GM12878 (cell line): ENCODE measurements around the gene ONECUT2.

Experiments used
- ASH2L ChIP-seq: fragments of 300-600, 200-600 bp; sonication (generic); IDR thresholded peaks from 2 replicates; pipeline ENCODE4 v1.6.1; 2017; ENCODE audit warnings: low read depth, mild to moderate bottlenecking, borderline replicate concordance
- ATF2 ChIP-seq: IDR thresholded peaks from 2 replicates; pipeline ENCODE4 v1.6.1; 2012; ENCODE audit warnings: low read length, inconsistent platforms
- BRCA1 ChIP-seq: IDR thresholded peaks from 2 replicates; pipeline ENCODE4 v1.6.1; 2011; ENCODE audit warnings: low read depth, low read length, improper control_type of control experiment
- CTCF ChIP-seq, 3 experiments: IDR thresholded peaks in 2 of 3; conservative IDR thresholded peaks in 1 of 3; 2 replicates each; pipeline ENCODE4 v1.5.1; 2011; ENCODE audit warnings: low read depth in 3 of 3, low read length in 3 of 3, mild to moderate bottlenecking in 3 of 3, control low read depth in 2 of 3, moderate library complexity in 2 of 3, inconsistent platforms in 1 of 3, mixed read lengths in 1 of 3; ENCODE audit not compliant: control insufficient read depth in 2 of 3, insufficient read depth in 1 of 3; ENCODE audit errors: extremely low read depth in 1 of 3
- EZH2 ChIP-seq: IDR thresholded peaks from 2 replicates; pipeline ENCODE4 v1.6.1; 2012; ENCODE audit warnings: low read depth, mild to moderate bottlenecking, control low read depth, inconsistent platforms, low read length, borderline replicate concordance; ENCODE audit not compliant: control insufficient read depth
- JUNB ChIP-seq: IDR thresholded peaks from 2 replicates; pipeline ENCODE4 v1.6.1; 2016; ENCODE audit warnings: antibody characterized with exemption, mild to moderate bottlenecking
- JUND ChIP-seq: IDR thresholded peaks from 2 replicates; pipeline ENCODE4 v1.6.1; 2012; ENCODE audit warnings: low read depth, mild to moderate bottlenecking, low read length, improper control_type of control experiment, moderate library complexity
- MYC ChIP-seq: IDR thresholded peaks from 2 replicates; pipeline ENCODE4 v1.6.1; 2011; ENCODE audit warnings: mild to moderate bottlenecking, low read length, moderate library complexity, inconsistent platforms; ENCODE audit not compliant: insufficient read depth, insufficient replicate concordance, insufficient read length, severe bottlenecking
- POLR2A ChIP-seq: IDR thresholded peaks from 2 replicates; pipeline ENCODE4 v1.6.1; 2011; ENCODE audit warnings: low read depth, mild to moderate bottlenecking, low read length
- POLR2AphosphoS5 ChIP-seq: IDR thresholded peaks from 2 replicates; pipeline ENCODE4 v1.6.1; 2011; ENCODE audit warnings: mild to moderate bottlenecking, low read length, inconsistent platforms
- RFX5 ChIP-seq: IDR thresholded peaks from 2 replicates; pipeline ENCODE4 v1.6.1; 2011; ENCODE audit warnings: low read depth, low read length, improper control_type of control experiment
- SMC3 ChIP-seq: IDR thresholded peaks from 2 replicates; pipeline ENCODE4 v1.6.1; 2011; ENCODE audit warnings: low read length, improper control_type of control experiment, borderline replicate concordance
- TAF1 ChIP-seq: IDR thresholded peaks from 2 replicates; pipeline ENCODE4 v1.6.1; 2011; ENCODE audit warnings: mild to moderate bottlenecking, low read depth, low read length, borderline replicate concordance
- ZBTB40 ChIP-seq: fragments of 450-650 bp; IDR thresholded peaks from 2 replicates; pipeline ENCODE4 v1.6.1; 2016; ENCODE audit warnings: mild to moderate bottlenecking, moderate library complexity, borderline replicate concordance

- TF ChIP-seq POLR2AphosphoS5 (no peak), JUNB (no peak), CTCF (IDR thresholded peaks at IDR 0.05 in 2 of 3, conservative IDR thresholded peaks at IDR 0.05 in 1 of 3; ENCODE audit: control insufficient read depth in 2 of 3, extremely low read depth in 1 of 3, insufficient read depth in 1 of 3, low read depth in 3 of 3, low read length in 3 of 3) (no peak), POLR2A (no peak), ASH2L (no peak), ATF2 (no peak), EZH2 (no peak), SMC3 (no peak), BRCA1 (no peak), MYC (no peak), RFX5 (no peak), JUND (no peak), ZBTB40 (no peak), TAF1 (no peak)
Measured at GRCh38 chr18:57534511-57534909, 99.3 kb downstream of the ONECUT2 start.
